H1 (cell line): ENCODE data around the gene KCND3. TPM values are rescaled to one million over a fixed set of nuclear protein-coding genes. Genes with fewer than 3 reads are reported as not detected.

Experiments used
- POLR2AphosphoS5 ChIP-seq: IDR thresholded peaks from 2 replicates; pipeline ENCODE4 v1.6.1; 2011; ENCODE audit warnings: low read depth, low read length
- POU5F1 ChIP-seq: IDR thresholded peaks from 2 replicates; pipeline ENCODE4 v1.6.1; 2011; ENCODE audit warnings: low read depth, mild to moderate bottlenecking, low read length, moderate library complexity
- RXRA ChIP-seq: IDR thresholded peaks from 2 replicates; pipeline ENCODE4 v1.6.1; 2011; ENCODE audit warnings: low read depth, mild to moderate bottlenecking, low read length, moderate library complexity; ENCODE audit not compliant: insufficient read depth
- polyA plus RNA-seq, 7 experiments: library from polyadenylated mRNA; depleted of rRNA in 3 of 7; stranded (reverse) in 5 of 7; unstranded in 2 of 7; fragments of >200 nt in 5 of 7; fragments of 200-250 nt in 2 of 7; gene quantifications; 1 replicate in 5 of 7; 2 replicates in 1 of 7; 4 replicates in 1 of 7; pipeline versions ENCODE4 v1.2.1 to v1.2.3, GENCODE V29; 2011 to 2013; ENCODE audit warnings: missing spikeins in 2 of 7, mixed read lengths in 2 of 7
- total RNA-seq: library from RNA; stranded (reverse); fragmentation: NEBNext Ultra II Directional; extraction: Animal tissue kit (Norgen Biotek cat#: 25700); gene quantifications from 2 replicates; pipeline ENCODE4 v1.2.1, GENCODE V29; 2021

Gene KCND3
- total and polyA plus RNA-seq, 2 of the 8 experiments (the other 6 are each of a cell fraction or from before 2014, with no cell fraction given): 0.14 to 0.48 TPM

DNA sequence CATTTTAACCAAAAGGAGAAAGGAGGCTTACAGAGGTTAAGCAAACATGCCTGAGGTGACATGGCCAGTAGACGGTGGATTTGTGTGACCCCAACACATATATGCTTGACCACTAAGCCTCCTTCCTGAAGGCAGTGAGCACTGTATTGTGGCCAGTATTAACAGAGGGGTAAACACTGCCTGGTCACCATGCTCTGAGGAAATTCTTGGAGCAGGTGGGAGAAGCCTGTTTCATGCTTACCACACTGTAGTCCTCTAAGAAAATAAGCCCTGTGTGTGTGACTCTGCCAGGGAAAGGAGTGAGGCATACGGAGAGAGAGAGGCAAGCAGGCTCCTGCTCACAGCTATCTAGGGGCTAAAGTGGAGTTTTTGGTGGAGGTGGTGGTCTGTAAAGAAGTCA is 102.7 kb downstream of the KCND3 start (continued):
- TF ChIP-seq RXRA (no peak), POU5F1 (no peak), POLR2AphosphoS5 (no peak)
